Measurements from ENCODE around the gene SND1.

Gene SND1

GRCh38 chr7:127908430-127909258 lies 256.6 kb downstream of the SND1 start:
- no peak for TF ChIP-seq CTCF (IDR thresholded peaks at IDR 0.05; ENCODE audit: extremely low read depth, insufficient read depth, missing control alignments)
- no peak for DNase-seq (ENCODE audit: low spot score)
- in situ Hi-C loops (cut with MboI; ENCODE audit: low pct_unique_long_range_greater_than_20kb, low sequenced_read_pairs, unreplicated experiment) = no loop called here

- no peak for TF ChIP-seq CTCF (IDR thresholded peaks at IDR 0.05; ENCODE audit: extremely low read depth, insufficient read depth, missing control alignments)
- in situ Hi-C loops (cut with MboI; ENCODE audit: low pct_unique_long_range_greater_than_20kb, low sequenced_read_pairs, unreplicated experiment) = no loop called here
Measured at GRCh38 chr7:127909424-127910152, 257.6 kb downstream of the SND1 start.

GRCh38 chr7:127910670-127911069 lies 258.7 kb downstream of the SND1 start:
- TF ChIP-seq CTCF (IDR thresholded peaks at IDR 0.05; ENCODE audit: extremely low read depth, insufficient read depth, missing control alignments) = no peak
- no peak for DNase-seq (ENCODE audit: low spot score)
- in situ Hi-C loops (cut with MboI; ENCODE audit: low pct_unique_long_range_greater_than_20kb, low sequenced_read_pairs, unreplicated experiment) = no loop called here

More at GRCh38 chr7:127909424-127910152, 257.6 kb downstream of the SND1 start:
- DNase-seq (ENCODE audit: low spot score) = no peak

GRCh38 chr7:127911968-127912511 lies 260.0 kb downstream of the SND1 start:
- TF ChIP-seq CTCF (IDR thresholded peaks at IDR 0.05; ENCODE audit: extremely low read depth, insufficient read depth, missing control alignments) = no peak
- peak; percentile 26 for DNase-seq (ENCODE audit: low spot score)
- in situ Hi-C loops (cut with MboI; ENCODE audit: low pct_unique_long_range_greater_than_20kb, low sequenced_read_pairs, unreplicated experiment) = no loop called here

GRCh38 chr7:127912901-127913300 lies 260.9 kb downstream of the SND1 start:
- no peak for DNase-seq (ENCODE audit: low spot score)
- in situ Hi-C loops (cut with MboI; ENCODE audit: low pct_unique_long_range_greater_than_20kb, low sequenced_read_pairs, unreplicated experiment) = no loop called here
- no peak for TF ChIP-seq CTCF (IDR thresholded peaks at IDR 0.05; ENCODE audit: extremely low read depth, insufficient read depth, missing control alignments)

- in situ Hi-C loops (cut with MboI; ENCODE audit: low pct_unique_long_range_greater_than_20kb, low sequenced_read_pairs, unreplicated experiment) = no loop called here
- no peak for TF ChIP-seq CTCF (IDR thresholded peaks at IDR 0.05; ENCODE audit: extremely low read depth, insufficient read depth, missing control alignments)
- DNase-seq (ENCODE audit: low spot score) = no peak
Measured at GRCh38 chr7:127913686-127914085, 261.7 kb downstream of the SND1 start.
